NCI-H446 (cell line): ENCODE data around the gene TFF2.

Source experiments
- DNase-seq, 2 experiments: peaks; one replicate each; lab custom pipeline; 2025; lab: John Stamatoyannopoulos, UW

The TFF2 gene

DNA sequence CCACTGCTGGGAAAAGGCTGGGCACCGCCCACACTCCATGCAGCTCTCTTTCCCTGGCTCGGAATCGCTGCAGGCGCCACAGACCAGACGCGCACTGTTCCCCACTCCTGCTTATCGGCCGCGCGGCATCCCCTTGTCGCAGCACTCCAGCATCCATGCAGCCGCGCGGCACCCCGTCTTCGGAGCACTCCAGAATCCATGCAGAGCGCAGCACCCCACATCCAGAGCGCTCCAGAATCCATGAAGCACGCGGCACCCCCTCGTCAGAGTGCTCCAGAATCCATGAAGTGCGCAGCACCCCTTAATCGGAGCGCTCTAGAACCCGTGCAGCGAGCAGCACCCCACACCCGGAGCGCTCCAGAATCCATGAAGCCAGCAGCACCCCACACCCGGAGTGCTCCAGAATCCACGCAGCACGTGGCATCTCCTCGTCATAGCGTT, 45.1 kb downstream of the TFF2 start:
- DNase-seq: no peak

GRCh38 chr21:42304556-42305454, 46.0 kb downstream of the TFF2 start:
- no peak for DNase-seq

- no peak for DNase-seq
Measured at GRCh38 chr21:42303443-42303842, 47.4 kb downstream of the TFF2 start.

- DNase-seq: no peak
Measured at GRCh38 chr21:42302794-42303193, 48.0 kb downstream of the TFF2 start.

DNA sequence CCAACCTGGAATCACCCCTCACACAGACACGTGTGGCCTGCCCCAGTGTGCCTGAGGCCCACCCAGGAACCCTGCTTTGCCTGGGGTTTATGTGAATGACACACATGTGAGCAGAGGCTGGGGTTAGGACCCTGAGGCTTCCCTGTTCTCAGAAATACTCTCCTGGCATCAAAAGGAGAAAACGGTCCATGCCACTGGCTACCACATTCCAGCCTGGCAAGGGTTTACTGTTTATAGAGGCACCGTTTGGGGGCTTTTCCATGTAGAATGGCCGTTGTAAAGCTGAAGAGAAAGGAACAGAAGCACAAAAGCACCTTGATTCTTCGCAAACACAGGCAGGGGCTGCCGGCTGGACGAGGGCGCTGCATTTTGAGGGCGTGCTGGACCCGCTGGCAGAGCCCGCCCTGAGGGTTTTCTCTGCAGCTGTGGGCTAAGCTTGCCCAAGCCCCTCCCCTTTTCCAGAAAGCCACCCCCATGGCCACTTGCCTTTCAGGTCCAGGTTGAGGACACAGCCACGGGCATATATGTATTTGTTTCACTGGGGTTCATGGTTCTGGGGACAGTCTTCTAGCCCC, 48.6 kb downstream of the TFF2 start:
- DNase-seq: no peak

GRCh38 chr21:42301371-42302075, 49.3 kb downstream of the TFF2 start:
- no peak for DNase-seq

DNA sequence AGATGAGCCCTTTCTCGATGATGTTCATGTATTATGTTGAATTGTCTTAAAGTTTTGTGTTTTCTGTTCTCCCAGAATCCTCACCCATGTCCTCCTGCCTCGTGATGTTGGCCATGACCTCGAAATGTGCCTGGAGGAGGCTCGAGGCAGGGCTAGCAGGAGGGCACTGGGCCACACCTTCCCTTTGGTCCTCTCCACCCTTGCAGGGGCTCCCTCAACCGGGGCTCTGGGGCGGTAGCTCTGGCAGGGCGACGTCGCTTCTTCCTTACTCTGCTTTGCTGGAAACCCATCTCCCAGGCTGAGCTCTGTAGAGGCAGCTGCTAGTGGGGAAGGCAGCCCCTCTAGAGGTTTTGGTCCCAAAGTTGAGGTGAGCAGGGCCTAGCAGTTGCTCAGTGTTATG, 49.8 kb downstream of the TFF2 start:
- no peak for DNase-seq

DNA sequence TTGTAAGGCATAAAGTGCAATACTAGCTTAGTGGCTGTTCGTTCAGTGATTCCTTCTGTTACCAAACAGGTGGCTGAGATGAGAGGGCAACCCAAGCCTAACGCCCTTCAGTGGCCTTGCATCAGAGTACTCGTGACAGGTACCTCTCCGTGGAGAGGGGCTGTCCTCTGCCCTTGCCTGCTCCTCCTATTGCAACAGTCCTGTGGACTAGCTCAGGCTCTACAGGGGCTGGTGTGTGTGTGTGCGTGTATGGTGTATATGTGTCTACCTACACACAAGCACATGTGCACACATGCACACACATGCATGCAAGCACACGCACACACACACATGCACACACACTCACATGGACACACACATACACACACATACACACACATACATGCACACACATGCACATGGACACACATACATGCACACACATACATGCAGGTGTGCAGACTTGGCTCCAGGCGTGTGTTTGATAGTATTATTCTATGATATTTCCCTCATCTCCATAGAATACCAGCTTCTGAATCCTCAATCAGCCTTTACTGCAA, 50.7 kb downstream of the TFF2 start:
- DNase-seq: no peak

DNA sequence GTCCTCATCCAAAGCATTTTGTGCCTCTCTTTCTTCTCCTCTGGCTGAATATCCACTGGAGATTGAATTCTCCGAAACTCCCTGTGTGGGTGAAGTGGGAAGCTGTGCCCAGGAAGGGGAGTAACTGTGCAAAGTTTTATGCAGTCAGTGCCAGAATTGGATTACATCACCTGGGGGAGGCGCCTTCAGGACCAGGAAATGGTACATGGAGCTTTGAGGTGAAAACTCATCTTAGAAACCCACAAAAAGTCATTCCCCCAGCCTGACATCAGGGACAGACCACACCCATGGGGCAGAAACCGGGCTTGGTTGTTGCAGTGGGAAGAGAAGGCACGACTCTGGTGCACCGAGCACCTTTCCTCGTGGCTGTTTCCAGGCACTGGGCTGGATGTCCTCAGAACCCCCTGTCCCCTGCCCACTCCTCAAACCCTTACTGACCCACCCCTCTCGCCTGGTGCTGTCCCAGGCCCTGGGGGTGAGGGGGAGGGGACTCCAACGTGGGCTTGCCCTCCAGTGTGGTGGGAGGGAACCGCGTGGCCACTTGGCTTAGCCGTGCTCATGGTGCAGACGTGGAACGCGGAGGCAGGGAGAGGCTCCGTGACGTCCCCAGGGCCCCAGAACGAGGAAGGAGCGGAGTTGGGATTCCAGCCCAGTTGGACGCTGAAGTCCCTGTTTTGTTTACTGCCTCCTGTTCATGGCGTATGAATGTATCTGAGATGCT, 51.3 kb downstream of the TFF2 start:
- no peak for DNase-seq

GRCh38 chr21:42298657-42299056, 52.1 kb downstream of the TFF2 start:
- no peak for DNase-seq

- DNase-seq: no peak
Measured at GRCh38 chr21:42298237-42298636, 52.6 kb downstream of the TFF2 start.

DNA sequence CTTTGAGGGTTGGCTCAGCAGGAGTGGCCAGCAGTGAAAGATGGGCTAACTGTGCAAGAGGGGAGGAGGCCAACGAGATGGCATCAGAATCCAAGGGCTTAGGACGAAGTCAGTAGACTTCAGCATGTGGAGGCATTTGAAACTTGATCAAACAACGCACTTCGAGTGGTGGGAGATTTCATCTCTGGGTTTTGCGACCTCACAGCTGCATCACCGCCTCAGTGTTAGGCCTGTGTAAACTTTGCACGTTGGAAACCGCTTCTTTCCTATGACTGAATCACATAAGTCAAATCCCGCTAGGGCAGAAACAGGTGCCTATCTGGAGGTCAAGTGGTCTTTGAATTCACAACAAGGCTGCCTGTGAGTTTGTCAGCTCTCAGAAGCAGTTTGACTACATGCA, 53.4 kb downstream of the TFF2 start:
- no peak for DNase-seq

DNA sequence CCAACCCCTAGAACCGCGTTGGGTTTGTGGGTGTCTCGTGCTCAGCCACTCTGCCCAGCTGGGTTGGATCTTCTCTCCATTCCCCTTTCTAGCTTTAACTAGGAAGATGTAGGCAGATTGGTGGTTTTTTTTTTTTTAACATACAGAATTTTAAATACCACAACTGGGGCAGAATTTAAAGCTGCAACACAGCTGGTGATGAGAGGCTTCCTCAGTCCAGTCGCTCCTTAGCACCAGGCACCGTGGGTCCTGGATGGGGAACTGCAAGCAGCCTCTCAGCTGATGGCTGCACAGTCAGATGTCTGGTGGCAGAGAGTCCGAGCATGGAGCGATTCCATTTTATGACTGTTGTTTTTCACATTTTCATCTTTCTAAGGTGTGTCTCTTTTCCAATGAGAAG, 54.3 kb downstream of the TFF2 start:
- DNase-seq: no peak
